Naive thymus-derived CD8-positive, alpha-beta T cell (primary cell): Measurements from ENCODE around the gene C20orf204. TPM values are rescaled to one million over a fixed set of nuclear protein-coding genes. Genes with fewer than 3 reads are reported as not detected.

Experiments
- ATAC-seq, 2 donors: fragments of 150-1000 bp; cut with Tn5 transposase in 1 of 2; sonication (Bioruptor Pico), chemical (Tn5 transposase) in 1 of 2; 1 replicate in 1 of 2; 2 replicates in 1 of 2; pipeline ENCODE4 v1.10.0; 2021; ENCODE audit warnings: mild to moderate bottlenecking in 2 of 2, moderate library complexity in 2 of 2
- POLR2A ChIA-PET: fragments of 350-600 bp; sonication (Branson Sonifier 250); formaldehyde crosslinking; loops from one replicate; lab custom pipeline; 2021; ENCODE audit warnings: antibody characterized with exemption; lab: Charles Lee
- DNase-seq, 10 donors: peaks; one replicate each; pipeline versions ENCODE4 v3.0.0 to v3.0.0-alpha.2; 2020 to 2022
- H3K27ac Mint-ChIP-seq, 10 donors: one replicate each; pipeline ENCODE4 v1.8.0; 2020 to 2022; ENCODE audit warnings: mild to moderate bottlenecking in 10 of 10, mixed read lengths in 10 of 10, moderate library complexity in 4 of 10, inconsistent platforms in 1 of 10
- H3K27me3 Mint-ChIP-seq, 5 donors: one replicate each; pipeline ENCODE4 v1.8.0; 2021 to 2022; ENCODE audit warnings: mixed read lengths in 5 of 5
- H3K36me3 Mint-ChIP-seq, 3 donors: one replicate each; pipeline ENCODE4 v1.8.0; 2020 to 2022; ENCODE audit warnings: mixed read lengths in 3 of 3, mild to moderate bottlenecking in 2 of 3, inconsistent platforms in 1 of 3
- H3K4me1 Mint-ChIP-seq, 4 donors: one replicate each; pipeline ENCODE4 v1.8.0; 2021 to 2022; ENCODE audit warnings: mixed read lengths in 4 of 4
- H3K4me3 Mint-ChIP-seq, 10 donors: one replicate each; pipeline ENCODE4 v1.8.0; 2020 to 2022; ENCODE audit warnings: mild to moderate bottlenecking in 10 of 10, mixed read lengths in 10 of 10, moderate library complexity in 6 of 10, inconsistent platforms in 1 of 10
- H3K9me3 Mint-ChIP-seq, 9 donors: one replicate each; pipeline ENCODE4 v1.8.0; 2020 to 2022; ENCODE audit warnings: mixed read lengths in 9 of 9, mild to moderate bottlenecking in 3 of 9, inconsistent platforms in 1 of 9, moderate library complexity in 1 of 9
- polyA plus RNA-seq, 3 donors: library from polyadenylated mRNA; unstranded; fragments of 300-500 nt; fragmentation: Illumina TruSeq; gene quantifications; one replicate each; pipeline ENCODE4 v1.2.3, GENCODE V29; 2021
- total RNA-seq, 8 experiments: library from RNA in 2 of 8; stranded (reverse) in 2 of 8; gene quantifications; one replicate each; pipeline ENCODE4 v1.2.3 and lab custom pipeline; 2021 to 2026

C20orf204 gene
- total and polyA plus RNA-seq, 5 experiments from 2014 or later = 0.54 to 5.8 (median 5.6) TPM; not detected in 2

DNA sequence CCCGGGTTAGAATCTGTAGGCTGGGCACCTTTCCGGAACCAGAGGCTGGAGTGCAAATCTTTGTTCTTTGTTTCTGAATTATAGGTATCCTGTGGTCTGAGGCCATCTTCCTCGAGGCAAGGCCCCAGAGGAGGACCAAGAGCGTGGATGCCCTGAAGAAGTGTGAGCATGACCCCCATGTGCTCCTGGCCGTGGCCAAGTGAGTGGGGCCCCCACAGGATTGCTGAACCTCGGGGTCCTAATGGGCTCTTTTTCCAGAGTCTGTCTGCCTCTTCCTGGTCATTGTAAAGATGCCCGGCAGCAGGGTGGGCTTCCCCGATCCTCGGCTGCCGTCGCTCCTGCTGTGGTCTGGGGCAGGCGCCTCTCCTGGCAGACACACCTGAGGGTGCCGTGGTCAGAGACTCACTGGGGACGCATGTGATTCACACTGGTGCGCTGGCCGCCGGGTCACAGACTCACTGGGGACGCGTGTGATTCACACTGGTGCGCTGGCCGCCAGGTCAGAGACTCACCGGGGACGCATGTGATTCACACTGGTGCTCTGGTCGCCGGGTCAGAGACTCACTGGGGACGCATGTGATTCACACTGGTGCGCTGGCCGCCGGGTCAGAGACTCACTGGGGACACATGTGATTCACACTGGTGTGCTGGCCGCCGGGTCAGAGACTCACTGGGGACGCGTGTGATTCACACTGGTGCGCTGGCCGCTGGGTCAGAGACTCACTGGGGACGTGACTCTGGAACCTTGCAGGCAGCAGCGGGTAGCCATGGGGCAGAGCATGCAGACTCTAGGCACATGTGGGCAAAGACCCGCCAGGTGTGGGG lies 6.5 kb upstream of the C20orf204 start:
- peaks cover 8 to 14% (median 10%) of the 10 kb centered on the region in 4 donors for H3K4me1 Mint-ChIP-seq
- no peaks in the 10 kb centered on the region for H3K9me3 Mint-ChIP-seq
- H3K4me3 Mint-ChIP-seq = no peak overlapping the region
- DNase-seq (no peak), ATAC-seq (no peak)
- POLR2A ChIA-PET = no interaction called here
- no peaks in the 10 kb centered on the region for H3K27me3 Mint-ChIP-seq
- H3K27ac Mint-ChIP-seq = no peak overlapping the region
- peaks cover 0 to 85% (median 32%) of the 10 kb centered on the region in 3 donors for H3K36me3 Mint-ChIP-seq

- Mint-ChIP-seq H3K27ac (peak overlapping the region in 2 of 10 donors; percentile 18 to 79), H3K4me3 (no peak overlapping the region), H3K4me1 (peaks cover 16 to 20% (median 18%) of the 10 kb centered on the region in 4 donors), H3K27me3 (no peaks in the 10 kb centered on the region), H3K9me3 (no peaks in the 10 kb centered on the region), H3K36me3 (peaks cover 0 to 77% (median 26%) of the 10 kb centered on the region in 3 donors)
- DNase-seq (no peak), ATAC-seq (no peak)
- POLR2A ChIA-PET = no interaction called here
These were observed 5.4 kb upstream of the C20orf204 start for GRCh38 chr20:64030371-64031134.

- DNase-seq = peak in 1 of 10 donors; percentile 35
- no peaks in the 10 kb centered on the region for H3K27me3 Mint-ChIP-seq
- H3K36me3 Mint-ChIP-seq = peaks cover 0 to 63% (median 16%) of the 10 kb centered on the region in 3 donors
- ATAC-seq = no peak
- H3K4me3 Mint-ChIP-seq = no peak overlapping the region
- POLR2A ChIA-PET = interaction anchor here (1.2 kb wide), 1 partner anchor 14 kb away, joined by 3 read pairs; no protein-coding TSS in a partner anchor
- peak overlapping the region in 1 of 10 donors; percentile 79 for H3K27ac Mint-ChIP-seq
- no peaks in the 10 kb centered on the region for H3K9me3 Mint-ChIP-seq
- H3K4me1 Mint-ChIP-seq = peaks cover 19 to 28% (median 23%) of the 10 kb centered on the region in 4 donors
These were observed 4.1 kb upstream of the C20orf204 start for GRCh38 chr20:64031822-64032314.

- Mint-ChIP-seq H3K36me3 (peaks cover 0 to 52% (median 16%) of the 10 kb centered on the region in 3 donors), H3K4me3 (peak overlapping the region in 1 of 10 donors; percentile 67), H3K27ac (peak overlapping the region in 3 of 10 donors; percentile 14 to 95 (median 58)), H3K27me3 (no peaks in the 10 kb centered on the region), H3K4me1 (peaks cover 25 to 36% (median 32%) of the 10 kb centered on the region in 4 donors), H3K9me3 (no peaks in the 10 kb centered on the region)
- ATAC-seq (no peak), DNase-seq (no peak)
- POLR2A ChIA-PET = interaction anchor here (1.2 kb wide), 1 partner anchor 53 kb away, joined by 3 read pairs; the partner anchor contains the start of gene PRPF6
These were observed 3.0 kb upstream of the C20orf204 start for GRCh38 chr20:64032706-64033624.

GRCh38 chr20:64033981-64034493 lies 1.9 kb upstream of the C20orf204 start:
- H3K27me3 Mint-ChIP-seq = no peaks in the 10 kb centered on the region
- H3K27ac Mint-ChIP-seq = peak overlapping the region in 8 of 10 donors; percentile 15 to 95 (median 54)
- H3K4me1 Mint-ChIP-seq = peaks cover 25 to 36% (median 32%) of the 10 kb centered on the region in 4 donors
- POLR2A ChIA-PET = interaction anchor here (0.6 kb wide), 1 partner anchor 340 kb away, joined by 3 read pairs; no protein-coding TSS in a partner anchor
- DNase-seq (peak in 1 of 10 donors; percentile 60), ATAC-seq (no peak)
- H3K36me3 Mint-ChIP-seq = peaks cover 0 to 44% (median 12%) of the 10 kb centered on the region in 3 donors
- H3K4me3 Mint-ChIP-seq = peak overlapping the region in 3 of 10 donors; percentile 36 to 67 (median 50)
- H3K9me3 Mint-ChIP-seq = no peaks in the 10 kb centered on the region

DNA sequence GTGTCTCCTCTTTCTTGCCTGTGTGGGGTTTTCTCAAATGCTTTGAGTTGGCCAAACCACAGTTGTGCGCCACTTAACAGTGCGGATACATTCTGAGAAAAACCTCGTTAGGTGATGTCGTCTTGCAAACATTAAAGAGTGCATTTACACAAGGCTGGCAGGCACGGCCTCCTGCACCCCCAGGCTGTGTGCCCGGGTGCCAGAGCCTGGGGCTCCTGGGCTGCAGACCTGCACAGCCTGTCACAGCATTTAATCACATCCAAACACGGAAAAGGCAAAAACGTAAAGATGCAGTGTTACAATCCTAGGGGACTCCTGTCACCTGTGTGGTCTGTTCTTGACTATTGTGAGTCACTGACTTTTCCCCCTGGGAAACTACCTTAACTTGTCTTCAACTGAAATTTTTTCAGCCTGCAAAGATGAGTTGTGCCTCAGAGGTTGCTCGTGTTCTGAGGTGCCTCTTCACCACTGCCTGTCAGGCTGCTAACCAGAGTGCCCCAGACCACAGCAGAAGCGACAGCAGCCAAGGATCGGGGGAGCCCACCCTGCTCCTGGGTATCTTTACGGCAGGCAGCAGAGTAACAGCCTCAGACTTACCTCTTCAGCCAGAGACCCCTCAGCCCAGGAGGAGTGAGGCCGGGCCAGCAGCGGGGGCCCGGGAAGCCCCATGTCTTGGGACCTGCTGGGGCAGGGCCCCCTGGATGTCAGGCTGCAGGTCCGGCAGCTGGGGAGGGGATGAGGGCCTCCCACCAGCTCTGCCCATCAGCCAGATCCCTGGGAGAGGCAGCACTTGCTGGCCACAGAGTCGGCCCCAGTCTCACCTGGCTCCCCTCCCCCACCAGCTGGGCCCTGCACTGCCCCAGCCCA lies 683 bp upstream of the C20orf204 start:
- H3K36me3 Mint-ChIP-seq = peaks cover 0 to 31% (median 6%) of the 10 kb centered on the region in 3 donors
- peak overlapping the region; percentile 74 to 95 (median 90) for H3K27ac Mint-ChIP-seq
- peaks cover 32 to 47% (median 41%) of the 10 kb centered on the region in 4 donors for H3K4me1 Mint-ChIP-seq
- peak; percentile 29 to 61 for ATAC-seq
- POLR2A ChIA-PET = interaction anchor here (1.7 to 7.4 kb wide), 3 partner anchors 12 to 55 kb away, joined by 4 to 67 read pairs (median 4); partner anchors contain the start of genes LKAAEAR1, PRPF6 and SAMD10
- peak overlapping the region; percentile 46 to 86 (median 68) for H3K4me3 Mint-ChIP-seq
- no peaks in the 10 kb centered on the region for H3K27me3 Mint-ChIP-seq
- DNase-seq = peak in 6 of 10 donors; percentile 25 to 70 (median 54)
- no peaks in the 10 kb centered on the region for H3K9me3 Mint-ChIP-seq

- H3K36me3 Mint-ChIP-seq = peaks cover 0 to 20% (median 2%) of the 10 kb centered on the region in 3 donors
- peak overlapping the region in 5 of 10 donors; percentile 25 to 89 (median 48) for H3K4me3 Mint-ChIP-seq
- POLR2A ChIA-PET = interaction anchor here (0.5 to 7.4 kb wide), 8 partner anchors 13 to 56 kb away, joined by 3 to 67 read pairs (median 4); partner anchors contain the start of genes LKAAEAR1, PRPF6, SAMD10 and TCEA2
- DNase-seq (no peak), ATAC-seq (no peak)
- peak overlapping the region in 6 of 10 donors; percentile 46 to 95 (median 60) for H3K27ac Mint-ChIP-seq
- no peaks in the 10 kb centered on the region for H3K27me3 Mint-ChIP-seq
- H3K9me3 Mint-ChIP-seq = no peaks in the 10 kb centered on the region
- H3K4me1 Mint-ChIP-seq = peaks cover 36 to 57% (median 50%) of the 10 kb centered on the region in 4 donors
These were observed 590 bp downstream of the C20orf204 start for GRCh38 chr20:64036346-64037198.

DNA sequence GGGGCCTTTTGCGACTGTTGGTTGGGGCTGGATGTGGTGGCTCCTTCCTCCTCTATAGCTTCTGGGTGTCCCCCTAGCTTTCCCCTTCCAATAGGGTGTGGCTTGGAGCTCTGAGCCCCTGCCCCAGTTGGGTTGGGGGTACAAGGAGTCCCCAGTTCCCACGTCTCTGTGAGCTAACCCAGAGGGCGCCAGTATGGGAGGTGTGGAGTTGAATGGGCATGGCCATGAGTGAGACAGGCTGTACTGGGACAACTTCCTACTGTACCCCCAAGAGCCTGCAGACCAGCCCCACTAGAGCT lies 1.2 kb downstream of the C20orf204 start:
- ATAC-seq (no peak), DNase-seq (no peak)
- H3K4me1 Mint-ChIP-seq = peaks cover 36 to 62% (median 50%) of the 10 kb centered on the region in 4 donors
- H3K4me3 Mint-ChIP-seq = peak overlapping the region in 8 of 10 donors; percentile 37 to 89 (median 72)
- peaks cover 0 to 14% (median 2%) of the 10 kb centered on the region in 3 donors for H3K36me3 Mint-ChIP-seq
- POLR2A ChIA-PET = interaction anchor here (0.5 to 7.4 kb wide), 7 partner anchors 14 to 56 kb away, joined by 4 to 67 read pairs (median 4); partner anchors contain the start of genes LKAAEAR1, PRPF6, SAMD10 and TCEA2
- no peaks in the 10 kb centered on the region for H3K9me3 Mint-ChIP-seq
- H3K27ac Mint-ChIP-seq = peak overlapping the region in 4 of 10 donors; percentile 70 to 95 (median 78)
- H3K27me3 Mint-ChIP-seq = no peaks in the 10 kb centered on the region

GRCh38 chr20:64037498-64038213 lies 1.7 kb downstream of the C20orf204 start:
- Mint-ChIP-seq H3K4me1 (peaks cover 33 to 63% (median 50%) of the 10 kb centered on the region in 4 donors), H3K36me3 (peaks cover 0 to 10% (median 2%) of the 10 kb centered on the region in 3 donors), H3K4me3 (peak overlapping the region; percentile 51 to 89 (median 72)), H3K27me3 (no peaks in the 10 kb centered on the region), H3K27ac (peak overlapping the region in 4 of 10 donors; percentile 58 to 95 (median 77)), H3K9me3 (no peaks in the 10 kb centered on the region)
- POLR2A ChIA-PET = interaction anchor here (0.6 to 7.4 kb wide), 14 partner anchors 9 to 301 kb away, joined by 3 to 67 read pairs (median 4); partner anchors contain the start of genes LIME1, PRPF6, SAMD10 and SOX18
- DNase-seq (peak in 1 of 10 donors; percentile 41), ATAC-seq (peak in 1 of 2 donors; percentile 24)
